Hindlimb muscle (tissue), 1 donor: ENCODE data around the gene TICAM2. TPM values are rescaled to one million over a fixed set of nuclear protein-coding genes. Genes with fewer than 3 reads are reported as not detected.

Source experiments
- DNase-seq: peaks from one replicate; pipeline ENCODE4 v3.0.0-alpha.2; 2013
- polyA plus RNA-seq: library from polyadenylated mRNA; unstranded; fragments of 120-200 nt; gene quantifications from one replicate; pipeline ENCODE4 v1.2.1, GENCODE V29; 2013; ENCODE audit not compliant: insufficient read length

The TICAM2 gene
- polyA plus RNA-seq, 1 donor = 5.0 TPM

- DNase-seq = no peak
Measured at GRCh38 chr5:115531380-115531779, 70.9 kb downstream of the TICAM2 start.

- no peak for DNase-seq
Measured at GRCh38 chr5:115530426-115530825, 71.9 kb downstream of the TICAM2 start.

Other genes with a start within 250 kb of the TICAM2 start
- gene FEM1C, start 57.7 kb downstream of the TICAM2 start, polyA plus RNA-seq = 23.0 TPM
- gene TMED7, start 23.6 kb upstream of the TICAM2 start, polyA plus RNA-seq = 53.0 TPM
- 15.4 TPM for gene CDO1, start 214.2 kb upstream of the TICAM2 start, polyA plus RNA-seq
- gene ATG12, start 239.1 kb upstream of the TICAM2 start, polyA plus RNA-seq = 48.4 TPM
- gene AP3S1, start 239.5 kb upstream of the TICAM2 start, polyA plus RNA-seq = 87.2 TPM